Panc1 (cell line): ENCODE results near the gene C1orf50.

ENCODE experiments used
- CTCF ChIP-seq: fragments of 450-650 bp; IDR thresholded peaks from 2 replicates; pipeline ENCODE4 v1.5.1; 2017; ENCODE audit warnings: mild to moderate bottlenecking
- POLR2AphosphoS5 ChIP-seq: IDR thresholded peaks from 2 replicates; pipeline ENCODE4 v1.6.1; 2012; ENCODE audit warnings: mild to moderate bottlenecking, low read depth, low read length, moderate library complexity
- REST ChIP-seq, 2 experiments: IDR thresholded peaks; 2 replicates each; pipeline ENCODE4 v1.6.1; 2011 to 2012; ENCODE audit warnings: low read depth in 2 of 2, control low read depth in 1 of 2, low read length in 1 of 2, mild to moderate bottlenecking in 1 of 2, moderate library complexity in 1 of 2; ENCODE audit not compliant: insufficient read depth in 1 of 2
- SIN3A ChIP-seq: IDR thresholded peaks from 2 replicates; pipeline ENCODE4 v1.6.1; 2012; ENCODE audit warnings: low read depth, mild to moderate bottlenecking, low read length, moderate library complexity, borderline replicate concordance; ENCODE audit not compliant: insufficient read depth
- TCF7L2 ChIP-seq: IDR thresholded peaks from 2 replicates; pipeline ENCODE4 v1.6.1; 2011; ENCODE audit warnings: mild to moderate bottlenecking, low read depth, low read length, inconsistent platforms

GRCh38 chr1:42731585-42731984 is 35.5 kb upstream of the C1orf50 start:
- TF ChIP-seq CTCF (no peak), SIN3A (no peak), POLR2AphosphoS5 (no peak), REST (IDR thresholded peaks at IDR 0.05; ENCODE audit: insufficient read depth in 1 of 2, low read depth in 2 of 2, low read length in 1 of 2) (no peak), TCF7L2 (no peak)
